Lung (tissue), 12 donors: ENCODE data around the gene NOD1. TPM values are rescaled to one million over a fixed set of nuclear protein-coding genes. Genes with fewer than 3 reads are reported as not detected.

Source experiments
- ATAC-seq: fragments of 200-7000 bp; cut with Tn5 transposase; one replicate; pipeline ENCODE4 v1.9.1; 2020; ENCODE audit warnings: moderate number of reproducible peaks; ENCODE audit not compliant: insufficient read depth, low FRiP score
- DNase-seq, 3 donors: peaks; one replicate each; pipeline ENCODE4 v3.0.0-alpha.2; 2013 to 2017
- H3K27ac ChIP-seq, 2 donors: one replicate each; pipeline ENCODE4 v1.5.1; 2013; ENCODE audit warnings: mild to moderate bottlenecking in 2 of 2, moderate library complexity in 2 of 2, control low read depth in 1 of 2, inconsistent platforms in 1 of 2, low read depth in 1 of 2, low read length in 1 of 2
- H3K27me3 ChIP-seq, 3 donors: one replicate each; pipeline ENCODE4 v1.5.1; 2013; ENCODE audit warnings: low read length in 2 of 3; ENCODE audit not compliant: control insufficient read depth in 3 of 3, insufficient read depth in 3 of 3
- H3K36me3 ChIP-seq, 4 donors: one replicate each; pipeline ENCODE4 v1.5.1; 2013; ENCODE audit warnings: low read length in 4 of 4, mild to moderate bottlenecking in 1 of 4, moderate library complexity in 1 of 4; ENCODE audit not compliant: control insufficient read depth in 4 of 4, insufficient read depth in 4 of 4
- H3K4me1 ChIP-seq, 5 donors: one replicate each; pipeline ENCODE4 v1.5.1; 2013; ENCODE audit warnings: low read length in 5 of 5, mild to moderate bottlenecking in 2 of 5, moderate library complexity in 1 of 5; ENCODE audit not compliant: control insufficient read depth in 5 of 5, insufficient read depth in 5 of 5
- H3K4me3 ChIP-seq: one replicate; pipeline ENCODE4 v1.5.1; 2013; ENCODE audit warnings: mild to moderate bottlenecking, control low read depth, moderate library complexity
- H3K9ac ChIP-seq, 2 donors: one replicate each; pipeline ENCODE4 v1.5.1; 2013; ENCODE audit warnings: low read length in 2 of 2, control low read depth in 1 of 2; ENCODE audit not compliant: insufficient read depth in 1 of 2
- H3K9me3 ChIP-seq, 4 donors: one replicate each; pipeline ENCODE4 v1.5.1; 2013; ENCODE audit warnings: low read length in 3 of 4, mild to moderate bottlenecking in 1 of 4, moderate library complexity in 1 of 4; ENCODE audit not compliant: control insufficient read depth in 4 of 4, insufficient read depth in 3 of 4
- WGBS, 2 donors: extraction: QIAGEN DNeasy Blood & Tissue Kit; methylation state at CpG; one replicate each; pipeline ENCODE4 v1.1.7; 2013; 5-methylcytosine and 5-hydroxymethylcytosine counted together
- polyA plus RNA-seq, 2 donors: library from polyadenylated mRNA; stranded (reverse); fragments of 200-250 nt; gene quantifications; one replicate each; pipeline ENCODE4 v1.2.1, GENCODE V29; 2013
- total RNA-seq, 2 donors: library from RNA; depleted of rRNA in 1 of 2; stranded (reverse); fragments of >200 nt in 1 of 2; gene quantifications; one replicate each; pipeline ENCODE4 v1.2.1, GENCODE V29; 2014 to 2021
- TF ChIP-seq, protein P1 (sequence below): IDR thresholded peaks from 2 replicates; pipeline ENCODE4 v1.5.1; 2012; ENCODE audit warnings: mild to moderate bottlenecking; ENCODE audit errors: control extremely low read depth, extremely low read depth
- donor health status: control.
- donor health status: control.
- donor health status: Bipolar disorder and iron deficiency.
- donor health status: healthy.
- donor health status: DM: yes; HTN: yes; CAD: no.

NOD1 gene
- total and polyA plus RNA-seq, 4 donors = 11.5 to 46.1 (median 21.5) TPM

DNA sequence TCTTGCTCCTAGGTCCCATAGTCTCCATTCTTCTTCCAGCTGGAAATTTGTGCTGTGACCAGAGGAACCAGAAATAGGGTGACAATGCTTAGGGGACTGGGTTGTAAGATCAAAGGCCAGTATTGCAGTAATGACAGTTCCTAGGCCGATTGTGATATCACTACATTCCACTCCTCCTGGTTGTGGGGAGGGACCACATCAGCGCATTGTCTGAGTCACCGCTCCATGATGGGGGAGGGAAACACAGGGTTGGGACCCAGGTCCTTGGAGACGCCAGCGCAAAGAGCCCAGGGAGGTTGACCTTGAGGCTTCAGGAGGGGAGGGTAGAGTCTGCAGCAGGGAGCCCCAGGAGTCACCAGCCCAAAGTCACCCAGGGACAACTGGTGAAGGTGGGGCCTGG, 46.8 kb upstream of the NOD1 start:
- no peaks in the 10 kb centered on the region for H3K27me3 ChIP-seq
- 94 to 97% methylated on average over 5 of the region's 5 CpGs for WGBS, 2 donors
- TF ChIP-seq, protein P1, sequence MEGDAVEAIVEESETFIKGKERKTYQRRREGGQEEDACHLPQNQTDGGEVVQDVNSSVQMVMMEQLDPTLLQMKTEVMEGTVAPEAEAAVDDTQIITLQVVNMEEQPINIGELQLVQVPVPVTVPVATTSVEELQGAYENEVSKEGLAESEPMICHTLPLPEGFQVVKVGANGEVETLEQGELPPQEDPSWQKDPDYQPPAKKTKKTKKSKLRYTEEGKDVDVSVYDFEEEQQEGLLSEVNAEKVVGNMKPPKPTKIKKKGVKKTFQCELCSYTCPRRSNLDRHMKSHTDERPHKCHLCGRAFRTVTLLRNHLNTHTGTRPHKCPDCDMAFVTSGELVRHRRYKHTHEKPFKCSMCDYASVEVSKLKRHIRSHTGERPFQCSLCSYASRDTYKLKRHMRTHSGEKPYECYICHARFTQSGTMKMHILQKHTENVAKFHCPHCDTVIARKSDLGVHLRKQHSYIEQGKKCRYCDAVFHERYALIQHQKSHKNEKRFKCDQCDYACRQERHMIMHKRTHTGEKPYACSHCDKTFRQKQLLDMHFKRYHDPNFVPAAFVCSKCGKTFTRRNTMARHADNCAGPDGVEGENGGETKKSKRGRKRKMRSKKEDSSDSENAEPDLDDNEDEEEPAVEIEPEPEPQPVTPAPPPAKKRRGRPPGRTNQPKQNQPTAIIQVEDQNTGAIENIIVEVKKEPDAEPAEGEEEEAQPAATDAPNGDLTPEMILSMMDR = no peak
- no peaks in the 10 kb centered on the region for H3K36me3 ChIP-seq
- H3K4me1 ChIP-seq = peaks cover 0 to 5% (median 0%) of the 10 kb centered on the region in 5 donors
- H3K9me3 ChIP-seq = no peaks in the 10 kb centered on the region
- no peak overlapping the region for H3K27ac ChIP-seq
- ATAC-seq = no peak
- no peak overlapping the region for H3K4me3 ChIP-seq
- no peak for DNase-seq
- no peak overlapping the region for H3K9ac ChIP-seq

DNA sequence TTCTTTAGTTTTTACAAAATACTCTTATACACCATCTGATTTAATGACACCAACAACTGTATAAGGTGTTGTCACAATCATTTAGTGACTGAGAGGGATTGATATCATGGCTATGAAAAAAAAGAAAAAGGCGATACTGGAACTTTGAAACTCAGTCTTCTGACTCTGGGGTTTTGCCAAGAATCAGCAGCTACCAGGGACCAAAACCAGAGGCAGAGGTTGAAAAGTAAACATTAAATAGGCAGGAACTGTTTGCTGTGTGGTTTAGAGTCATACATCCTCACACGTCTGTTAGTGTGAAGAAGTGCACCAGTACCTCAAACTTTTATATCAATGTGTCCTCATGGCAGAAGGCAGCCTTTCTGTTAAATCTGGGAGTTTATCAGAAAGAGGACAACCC, 46.0 kb upstream of the NOD1 start:
- no peak overlapping the region for H3K27ac ChIP-seq
- H3K9me3 ChIP-seq = no peaks in the 10 kb centered on the region
- no peaks in the 10 kb centered on the region for H3K27me3 ChIP-seq
- 63 to 70% methylated on average over 2 of the region's 2 CpGs for WGBS, 2 donors
- no peak overlapping the region for H3K4me3 ChIP-seq
- peak in 2 of 3 donors; percentile 32 to 36 for DNase-seq
- H3K4me1 ChIP-seq = peaks cover 0 to 5% (median 0%) of the 10 kb centered on the region in 5 donors
- no peak overlapping the region for H3K9ac ChIP-seq
- TF ChIP-seq, protein P1 = no peak
- no peaks in the 10 kb centered on the region for H3K36me3 ChIP-seq
- ATAC-seq = no peak

DNA sequence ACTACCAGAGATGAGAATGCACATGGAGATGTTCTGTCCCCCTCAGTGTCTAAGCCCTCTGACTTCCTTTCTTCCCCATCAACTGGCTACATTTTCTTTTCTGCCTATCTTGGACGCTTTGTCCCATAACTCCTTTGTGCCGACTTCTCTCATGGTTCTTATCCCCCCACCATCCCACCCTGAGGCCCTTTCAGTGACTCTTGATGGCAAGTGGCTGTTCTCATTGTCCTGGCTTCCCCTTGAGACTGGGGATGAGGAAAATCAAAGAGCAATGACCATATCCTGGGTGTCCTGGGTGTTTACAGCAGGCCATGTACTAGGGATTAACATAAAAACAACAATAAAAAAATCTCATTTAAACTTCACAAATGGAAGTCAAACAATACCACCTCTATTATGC, 44.9 kb upstream of the NOD1 start:
- no peak for ATAC-seq
- WGBS, 2 donors = 99 to 100% methylated on average over 2 of the region's 2 CpGs
- no peak for DNase-seq
- Histone ChIP-seq H3K36me3 (no peaks in the 10 kb centered on the region), H3K4me1 (peaks cover 0 to 5% (median 0%) of the 10 kb centered on the region in 5 donors), H3K9me3 (no peaks in the 10 kb centered on the region), H3K27ac (no peak overlapping the region), H3K27me3 (no peaks in the 10 kb centered on the region), H3K4me3 (no peak overlapping the region), H3K9ac (no peak overlapping the region)
- TF ChIP-seq, protein P1 = no peak

DNA sequence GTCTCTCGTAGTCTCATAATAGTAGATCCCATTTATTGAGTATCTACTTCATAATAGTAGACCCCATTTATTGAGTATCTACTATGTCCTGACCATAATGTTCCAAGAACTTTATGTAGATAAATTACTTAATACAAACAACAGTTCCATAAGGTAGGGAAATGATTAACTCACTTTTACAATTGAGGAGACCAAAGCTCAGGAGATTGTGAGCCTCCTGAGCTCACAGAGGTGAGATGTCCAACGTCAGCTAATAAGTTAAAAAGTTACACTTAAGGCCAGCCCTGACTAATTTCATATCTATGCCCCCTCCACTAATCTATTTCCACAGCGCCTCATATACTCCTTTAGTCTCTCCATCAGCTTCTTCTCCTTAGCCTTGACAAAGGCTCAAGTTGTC, 43.6 kb upstream of the NOD1 start:
- Histone ChIP-seq H3K36me3 (no peaks in the 10 kb centered on the region), H3K9me3 (no peaks in the 10 kb centered on the region), H3K27me3 (no peaks in the 10 kb centered on the region), H3K27ac (no peak overlapping the region), H3K9ac (no peak overlapping the region), H3K4me3 (no peak overlapping the region), H3K4me1 (peaks cover 0 to 5% (median 0%) of the 10 kb centered on the region in 5 donors)
- ATAC-seq (no peak), DNase-seq (no peak)
- 97 to 99% methylated on average over 3 of the region's 3 CpGs for WGBS, 2 donors
- TF ChIP-seq, protein P1 = no peak
